Peyer's patch (tissue), 4 donors: Measurements from ENCODE around the gene SH3GLB1. TPM values are rescaled to one million over a fixed set of nuclear protein-coding genes. Genes with fewer than 3 reads are reported as not detected.
A peak's percentile ranks its signal among the peaks of the same experiment; 100 is the strongest.
"Not testable (repeated sequence)": the region's sequence is repeated elsewhere in the genome, so short reads cannot be mapped to it uniquely, and the experiment has no call there.

Source experiments
- DNase-seq, 3 donors: peaks; one replicate each; pipeline ENCODE4 v3.0.0-alpha.2; 2017 to 2019
- H3K27ac ChIP-seq, 4 donors: fragments of 200-600 bp; sonication (generic); one replicate each; pipeline ENCODE4 v1.5.1; 2016 to 2019
- H3K27me3 ChIP-seq, 2 donors: fragments of 200-600 bp; sonication (generic); one replicate each; pipeline ENCODE4 v1.5.1; 2019
- H3K36me3 ChIP-seq, 3 donors: fragments of 200-600 bp; sonication (generic); one replicate each; pipeline ENCODE4 v1.5.1; 2016 to 2019
- H3K4me1 ChIP-seq, 4 donors: fragments of 200-600 bp; sonication (generic); one replicate each; pipeline ENCODE4 v1.5.1; 2016 to 2019
- H3K4me3 ChIP-seq, 4 donors: fragments of 200-600 bp; sonication (generic); 1 replicate in 3 of 4; 2 replicates in 1 of 4; pipeline ENCODE4 v1.5.1; 2016 to 2019; ENCODE audit warnings: mild to moderate bottlenecking in 1 of 4
- H3K9me3 ChIP-seq, 4 donors: fragments of 200-600 bp; sonication (generic); one replicate each; pipeline ENCODE4 v1.5.1; 2016 to 2019; ENCODE audit warnings: mild to moderate bottlenecking in 1 of 4
- CTCF ChIP-seq, 6 experiments: fragments of 450-650 bp in 4 of 6; fragments of 200-600 bp in 2 of 6; sonication (generic) in 1 of 6; IDR thresholded peaks; one replicate each; pipeline ENCODE4 v1.5.1; 2017 to 2019; ENCODE audit warnings: antibody characterized with exemption in 6 of 6, mild to moderate bottlenecking in 3 of 6, moderate library complexity in 1 of 6
- POLR2A ChIP-seq, 2 donors: fragments of 450-650 bp; IDR thresholded peaks; one replicate each; pipeline ENCODE4 v1.5.1; 2017; ENCODE audit warnings: antibody characterized with exemption in 2 of 2, mild to moderate bottlenecking in 2 of 2, moderate library complexity in 2 of 2
- total RNA-seq, 4 donors: library from RNA; depleted of rRNA; stranded (reverse); fragments of >200 nt; gene quantifications; one replicate each; pipeline ENCODE4 v1.1.0, GENCODE V29; 2016

Gene SH3GLB1
- total RNA-seq, 4 donors from 2014 or later = 42.2 to 62.7 (median 45.9) TPM

GRCh38 chr1:86696522-86696921 lies 7.9 kb upstream of the SH3GLB1 start:
- Histone ChIP-seq H3K36me3 (no peaks in the 10 kb centered on the region), H3K27me3 (no peaks in the 10 kb centered on the region), H3K9me3 (no peaks in the 10 kb centered on the region), H3K4me3 (no peak overlapping the region), H3K27ac (no peak overlapping the region), H3K4me1 (no peaks in the 10 kb centered on the region)
- no peak for TF ChIP-seq CTCF (IDR thresholded peaks at IDR 0.05)
- TF ChIP-seq POLR2A (IDR thresholded peaks at IDR 0.05) = no peak
- DNase-seq = no peak

- Histone ChIP-seq H3K36me3 (no peaks in the 10 kb centered on the region), H3K27ac (no peak overlapping the region), H3K4me3 (no peak overlapping the region), H3K9me3 (no peaks in the 10 kb centered on the region), H3K4me1 (no peaks in the 10 kb centered on the region), H3K27me3 (no peaks in the 10 kb centered on the region)
- DNase-seq = no peak
- no peak for TF ChIP-seq POLR2A (IDR thresholded peaks at IDR 0.05)
- TF ChIP-seq CTCF (IDR thresholded peaks at IDR 0.05) = no peak
These were observed 5.2 kb upstream of the SH3GLB1 start for GRCh38 chr1:86699186-86699585.

- Histone ChIP-seq H3K4me1 (peaks cover 0 to 6% (median under 1%) of the 10 kb centered on the region in 4 donors), H3K4me3 (no peak overlapping the region), H3K36me3 (no peaks in the 10 kb centered on the region), H3K27ac (no peak overlapping the region), H3K9me3 (no peaks in the 10 kb centered on the region), H3K27me3 (no peaks in the 10 kb centered on the region)
- DNase-seq = no peak
- TF ChIP-seq CTCF (IDR thresholded peaks at IDR 0.05) (no peak), POLR2A (IDR thresholded peaks at IDR 0.05) (no peak)
These were observed 2.6 kb upstream of the SH3GLB1 start for GRCh38 chr1:86701731-86702130.

- not testable (repeated sequence) for H3K27me3 ChIP-seq, H3K36me3 ChIP-seq, DNase-seq, H3K4me3 ChIP-seq, H3K9me3 ChIP-seq
- Histone ChIP-seq H3K4me1 (peaks cover 0 to 19% (median 5%) of the 10 kb centered on the region in 4 donors), H3K27ac (peak overlapping the region in 1 of 4 donors; percentile 97)
These were observed 1.4 kb upstream of the SH3GLB1 start for GRCh38 chr1:86702954-86703494.

- peak in 2 of 3 donors; percentile 59 to 74 for DNase-seq
- no peaks in the 10 kb centered on the region for H3K36me3 ChIP-seq
- H3K4me1 ChIP-seq = peaks cover 0 to 19% (median 9%) of the 10 kb centered on the region in 4 donors
- peak overlapping the region; percentile 74 to 94 (median 86) for H3K4me3 ChIP-seq
- TF ChIP-seq POLR2A (IDR thresholded peaks at IDR 0.05) (no peak), CTCF (IDR thresholded peaks at IDR 0.05) (no peak)
- no peaks in the 10 kb centered on the region for H3K9me3 ChIP-seq
- peak overlapping the region; percentile 95 to 98 (median 98) for H3K27ac ChIP-seq
- H3K27me3 ChIP-seq = no peaks in the 10 kb centered on the region
These were observed 499 bp upstream of the SH3GLB1 start for GRCh38 chr1:86703696-86704457.

- no peaks in the 10 kb centered on the region for H3K9me3 ChIP-seq
- DNase-seq = peak; percentile 43 to 82 (median 75)
- no peaks in the 10 kb centered on the region for H3K36me3 ChIP-seq
- H3K4me3 ChIP-seq = peak overlapping the region; percentile 74 to 94 (median 86)
- H3K27ac ChIP-seq = peak overlapping the region; percentile 95 to 98 (median 98)
- no peak for TF ChIP-seq POLR2A (IDR thresholded peaks at IDR 0.05)
- TF ChIP-seq CTCF (IDR thresholded peaks at IDR 0.05) = peak in 1 of 6 experiments; percentile 0
- H3K4me1 ChIP-seq = peaks cover 0 to 19% (median 9%) of the 10 kb centered on the region in 4 donors
- H3K27me3 ChIP-seq = no peaks in the 10 kb centered on the region
These were observed 742 bp downstream of the SH3GLB1 start for GRCh38 chr1:86704972-86705664.
